Endothelial cell of umbilical vein (primary cell): Measurements from ENCODE around the gene SHISA5. TPM values are rescaled to one million over a fixed set of nuclear protein-coding genes. Genes with fewer than 3 reads are reported as not detected.

Experiments used
- BruUV-seq: library from RNA; stranded (reverse); fragments of 400-500 nt; replicated peaks from 2 replicates; lab custom pipeline; 2021; lab: Mats Ljungman, UMichigan
- CTCF ChIA-PET: fragments of 300-600, 350-600 bp; sonication (Branson Sonifier 250); formaldehyde crosslinking; loops from one replicate; lab custom pipeline; 2021; ENCODE audit warnings: antibody characterized with exemption, inconsistent platforms; lab: Charles Lee
- POLR2A ChIA-PET: fragments of 300-600, 350-600 bp; sonication (Branson Sonifier 250); formaldehyde crosslinking; loops from one replicate; lab custom pipeline; 2021; ENCODE audit warnings: antibody characterized with exemption, inconsistent platforms; lab: Charles Lee
- DNase-seq: peaks from one replicate; pipeline ENCODE4 v3.0.0-alpha.2; 2011; ENCODE audit warnings: low read depth, low spot score
- FAIRE-seq: peaks from 2 replicates; lab custom pipeline; 2011; peaks lifted over from hg19 to GRCh38; lab: Jason Lieb, UNC
- H2AFZ ChIP-seq: 2 replicates; pipeline ENCODE4 v1.6.0; 2012; ENCODE audit warnings: low read depth, low read length, control low read depth, inconsistent platforms
- H3K27ac ChIP-seq: 2 replicates; pipeline ENCODE4 v1.5.1; 2011; ENCODE audit warnings: low read depth, mild to moderate bottlenecking, control low read depth, low read length, moderate library complexity; ENCODE audit not compliant: insufficient read depth
- H3K27me3 ChIP-seq, 2 experiments: 2 replicates each; pipeline versions ENCODE4 v1.6.0 to v1.6.1; 2011; ENCODE audit warnings: low read length in 2 of 2, mixed read lengths in 1 of 2; ENCODE audit not compliant: control insufficient read depth in 2 of 2, insufficient read depth in 2 of 2
- H3K36me3 ChIP-seq, 2 experiments: 2 replicates in 1 of 2; 3 replicates in 1 of 2; pipeline ENCODE4 v1.5.1; 2011; ENCODE audit warnings: low read length in 2 of 2, mild to moderate bottlenecking in 1 of 2, moderate library complexity in 1 of 2; ENCODE audit not compliant: control insufficient read depth in 2 of 2, insufficient read depth in 2 of 2; ENCODE audit errors: extremely low read depth in 1 of 2
- H3K4me1 ChIP-seq: 3 replicates; pipeline ENCODE4 v1.5.1; 2011; ENCODE audit warnings: mild to moderate bottlenecking, low read length; ENCODE audit not compliant: control insufficient read depth, insufficient read depth; ENCODE audit errors: extremely low read depth
- H3K4me2 ChIP-seq: 2 replicates; pipeline ENCODE4 v1.6.1; 2011; ENCODE audit warnings: low read length, control low read depth, mixed read lengths; ENCODE audit not compliant: insufficient read depth
- H3K4me3 ChIP-seq, 3 experiments: fragments of 200-600 bp in 1 of 3; sonication (generic), shearing (Covaris generic) in 1 of 3; replicated peaks in 1 of 3; 2 replicates each; pipeline ENCODE4 v1.5.1; 2011 to 2016; ENCODE audit warnings: control low read depth in 3 of 3, low read length in 3 of 3, mild to moderate bottlenecking in 2 of 3, inconsistent platforms in 1 of 3, low read depth in 1 of 3, moderate library complexity in 1 of 3; ENCODE audit not compliant: insufficient read depth in 1 of 3
- H3K79me2 ChIP-seq: 2 replicates; pipeline ENCODE4 v1.6.0; 2012; ENCODE audit warnings: low read length, inconsistent platforms; ENCODE audit not compliant: control insufficient read depth, insufficient read depth
- H3K9ac ChIP-seq: replicated peaks from 2 replicates; pipeline ENCODE3; 2011; ENCODE audit warnings: low read length, control low read depth; ENCODE audit not compliant: insufficient read depth; ENCODE audit errors: extremely low read depth
- H3K9me1 ChIP-seq: replicated peaks from 3 replicates; pipeline ENCODE4 v1.6.0; 2011; ENCODE audit warnings: mild to moderate bottlenecking, low read length; ENCODE audit not compliant: control insufficient read depth, insufficient read depth; ENCODE audit errors: extremely low read depth
- H3K9me3 ChIP-seq: replicated peaks from 2 replicates; pipeline ENCODE4 v1.5.1; 2012; ENCODE audit warnings: low read length, inconsistent platforms; ENCODE audit not compliant: control insufficient read depth, insufficient read depth
- H4K20me1 ChIP-seq: replicated peaks from 2 replicates; pipeline ENCODE3; 2011; ENCODE audit warnings: mild to moderate bottlenecking, low read length; ENCODE audit not compliant: control insufficient read depth, insufficient read depth; ENCODE audit errors: extremely low read depth
- CTCF ChIP-seq, 2 donors: IDR thresholded peaks; 1 replicate in 1 of 2; 2 replicates in 1 of 2; pipeline ENCODE4 v1.5.1; 2011; ENCODE audit warnings: low read length in 2 of 2, mild to moderate bottlenecking in 2 of 2, moderate library complexity in 2 of 2, control low read depth in 1 of 2, inconsistent platforms in 1 of 2, low read depth in 1 of 2; ENCODE audit not compliant: insufficient read depth in 1 of 2; ENCODE audit errors: extremely low read depth in 1 of 2
- EZH2 ChIP-seq: IDR thresholded peaks from 2 replicates; pipeline ENCODE4 v1.6.1; 2012; ENCODE audit warnings: borderline replicate concordance, low read depth, mild to moderate bottlenecking, moderate library complexity, low read length, inconsistent platforms; ENCODE audit not compliant: severe bottlenecking
- FOS ChIP-seq: IDR thresholded peaks from 2 replicates; pipeline ENCODE4 v1.6.1; 2011; ENCODE audit warnings: mild to moderate bottlenecking, low read length, moderate library complexity, borderline replicate concordance; ENCODE audit not compliant: insufficient read depth
- GATA2 ChIP-seq: IDR thresholded peaks from 2 replicates; pipeline ENCODE4 v1.7.0; 2011; ENCODE audit warnings: low read depth, mild to moderate bottlenecking, moderate library complexity, mixed read lengths, low read length; ENCODE audit not compliant: insufficient read length, insufficient read depth
- JUN ChIP-seq: IDR thresholded peaks from 2 replicates; pipeline ENCODE4 v1.6.1; 2011; ENCODE audit warnings: borderline replicate concordance, low read depth; ENCODE audit not compliant: insufficient read length, insufficient read depth
- MAX ChIP-seq: IDR thresholded peaks from 2 replicates; pipeline ENCODE4 v1.6.1; 2011; ENCODE audit not compliant: insufficient read depth, insufficient read length
- MYC ChIP-seq: IDR thresholded peaks from one replicate; pipeline ENCODE4 v1.6.1; 2011; ENCODE audit warnings: mild to moderate bottlenecking, low read depth, low read length
- POLR2A ChIP-seq: IDR thresholded peaks from 2 replicates; pipeline ENCODE4 v1.6.1; 2012; ENCODE audit warnings: low read depth, mild to moderate bottlenecking, control low read depth, low read length
- POLR2AphosphoS5 ChIP-seq: IDR thresholded peaks from 2 replicates; pipeline ENCODE4 v1.6.1; 2012; ENCODE audit warnings: low read depth, mild to moderate bottlenecking, control low read depth, low read length, moderate library complexity; ENCODE audit not compliant: insufficient read depth
- dilution Hi-C: fragments of 300-500 bp; cut with MboI; formaldehyde crosslinking; loops from one replicate; pipeline ENCODE4 v1.15.0; 2019; ENCODE audit warnings: low sequenced_read_pairs; ENCODE audit not compliant: extremely low pct_ligation_motif_present
- intact Hi-C: fragments of 100-400 bp; cut with micrococcal nuclease; formaldehyde crosslinking; loops from one replicate; pipeline ENCODE4 v1.10.0; 2022
- polyA plus RNA-seq, 4 experiments: library from polyadenylated mRNA; depleted of rRNA in 3 of 4; stranded (reverse) in 3 of 4; unstranded in 1 of 4; fragments of >200 nt; gene quantifications; 2 replicates each; pipeline versions ENCODE4 v1.2.1 to v1.2.3, GENCODE V29; 2011 to 2012; ENCODE audit warnings: missing spikeins in 1 of 4
- total RNA-seq: library from RNA; stranded (reverse); gene quantifications from 2 replicates; pipeline ENCODE4 v1.2.3, GENCODE V29; 2021

The SHISA5 gene
- total and polyA plus RNA-seq, 2 donors (not counting 3 experiments of a cell fraction or from before 2014, with no cell fraction given), result 205 to 320 TPM

GRCh38 chr3:48425281-48425812 lies 78.6 kb downstream of the SHISA5 start:
- BruUV-seq, result no TSS peak
- H2AFZ ChIP-seq, result no peak overlapping the region
- intact Hi-C loops, result no loop called here
- peaks cover 10% of the 10 kb centered on the region for H3K4me1 ChIP-seq
- POLR2A ChIA-PET, result no interaction called here
- no peaks in the 10 kb centered on the region for H3K9me1 ChIP-seq
- H3K27ac ChIP-seq, result no peak overlapping the region
- H3K9me3 ChIP-seq, result no peaks in the 10 kb centered on the region
- H4K20me1 ChIP-seq, result no peaks in the 10 kb centered on the region
- H3K27me3 ChIP-seq, result no peaks in the 10 kb centered on the region
- no peak overlapping the region for H3K4me3 ChIP-seq
- H3K4me2 ChIP-seq, result no peak overlapping the region
- DNase-seq (no peak), FAIRE-seq (no peak)
- no peaks in the 10 kb centered on the region for H3K79me2 ChIP-seq
- dilution Hi-C loops, result no loop called here
- H3K9ac ChIP-seq, result no peak overlapping the region
- TF ChIP-seq EZH2 (no peak), MYC (no peak)
- CTCF ChIA-PET, result interaction anchor here (1.8 to 2.6 kb wide), 2 partner anchors 11 to 25 kb away, joined by 6 to 25 read pairs; no protein-coding TSS in a partner anchor
- no peaks in the 10 kb centered on the region for H3K36me3 ChIP-seq

GRCh38 chr3:48423883-48424695 lies 79.9 kb downstream of the SHISA5 start:
- no peaks in the 10 kb centered on the region for H3K9me1 ChIP-seq
- ChIA-PET CTCF (interaction anchor here (0.8 to 2.9 kb wide), 5 partner anchors 9 to 24 kb away, joined by 3 to 39 read pairs (median 3); partner anchors contain the start of genes CCDC51 and TMA7), POLR2A (no interaction called here)
- no peak overlapping the region for H3K4me3 ChIP-seq
- no peaks in the 10 kb centered on the region for H4K20me1 ChIP-seq
- no TSS peak for BruUV-seq
- no peak for FAIRE-seq
- no peaks in the 10 kb centered on the region for H3K9me3 ChIP-seq
- no peak overlapping the region for H3K27ac ChIP-seq
- H3K27me3 ChIP-seq, result no peaks in the 10 kb centered on the region
- H3K4me2 ChIP-seq, result no peak overlapping the region
- no peak overlapping the region for H3K9ac ChIP-seq
- no peak overlapping the region for H2AFZ ChIP-seq
- intact Hi-C loops (no loop called here), dilution Hi-C loops (no loop called here)
- no peaks in the 10 kb centered on the region for H3K79me2 ChIP-seq
- peaks cover 0 to 3% of the 10 kb centered on the region in 2 experiments for H3K36me3 ChIP-seq
- DNase-seq, result no peak
- peaks cover 6% of the 10 kb centered on the region for H3K4me1 ChIP-seq
- TF ChIP-seq MAX (no peak), MYC (no peak), FOS (no peak), GATA2 (no peak), CTCF (IDR thresholded peaks at IDR 0.05; ENCODE audit: extremely low read depth in 1 of 2, insufficient read depth in 1 of 2, low read depth in 1 of 2, low read length in 2 of 2) (no peak), EZH2 (no peak), JUN (no peak), POLR2AphosphoS5 (no peak), POLR2A (no peak)
